ENCODE measurements around the gene MPRIP.
A peak's percentile ranks its signal among the peaks of the same experiment; 100 is the strongest.

MPRIP gene

DNA sequence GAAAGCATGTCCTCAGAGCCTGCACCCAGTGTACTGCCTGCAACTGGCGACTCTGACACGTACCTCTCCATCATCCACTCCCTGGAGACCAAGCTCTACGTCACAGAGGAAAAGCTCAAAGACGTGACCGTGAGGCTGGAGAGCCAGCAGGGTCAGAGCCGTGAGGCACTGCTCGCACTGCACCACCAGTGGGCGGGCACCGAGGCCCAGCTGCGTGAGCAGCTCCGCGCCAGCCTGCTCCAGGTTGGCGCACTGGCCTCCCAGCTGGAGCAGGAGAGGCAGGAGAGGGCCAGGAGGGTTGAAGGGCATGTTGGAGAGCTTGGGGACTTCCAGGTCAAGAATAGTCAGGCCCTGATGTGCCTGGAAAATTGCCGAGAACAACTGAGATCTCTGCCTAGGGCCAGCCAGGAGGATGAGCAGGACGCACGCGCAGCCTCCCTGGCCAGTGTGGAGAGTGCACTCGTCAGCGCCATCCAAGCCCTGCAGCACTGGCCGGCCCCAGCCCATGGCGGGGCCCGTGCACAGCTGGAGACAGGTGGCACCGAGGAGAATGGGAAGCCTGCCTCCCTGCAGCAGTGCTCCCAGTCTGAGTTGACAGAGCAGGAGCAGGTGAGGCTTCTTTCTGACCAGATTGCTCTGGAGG lies 123.5 kb downstream of the MPRIP start:
- no peak for DNase-seq (ENCODE audit: low spot score)

DNA sequence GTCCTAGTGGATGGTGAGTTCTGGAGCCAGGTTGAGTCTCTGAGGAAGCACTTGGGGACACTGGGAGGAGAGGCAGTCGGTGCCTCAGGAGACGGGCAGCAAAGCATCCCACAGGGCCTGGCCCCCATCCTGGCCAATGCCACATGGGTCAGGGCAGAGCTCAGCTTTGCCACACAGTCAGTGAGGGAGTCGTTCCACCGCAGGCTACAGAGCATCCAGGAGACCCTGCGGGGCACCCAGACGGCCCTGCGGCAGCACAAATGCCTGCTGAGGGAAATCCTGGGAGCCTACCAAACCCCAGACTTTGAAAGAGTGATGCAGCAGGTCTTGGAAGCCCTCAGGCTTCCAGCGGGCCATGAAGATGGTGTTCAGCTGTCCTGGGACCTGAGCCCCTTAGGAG lies 124.2 kb downstream of the MPRIP start:
- no peak for DNase-seq (ENCODE audit: low spot score)

DNA sequence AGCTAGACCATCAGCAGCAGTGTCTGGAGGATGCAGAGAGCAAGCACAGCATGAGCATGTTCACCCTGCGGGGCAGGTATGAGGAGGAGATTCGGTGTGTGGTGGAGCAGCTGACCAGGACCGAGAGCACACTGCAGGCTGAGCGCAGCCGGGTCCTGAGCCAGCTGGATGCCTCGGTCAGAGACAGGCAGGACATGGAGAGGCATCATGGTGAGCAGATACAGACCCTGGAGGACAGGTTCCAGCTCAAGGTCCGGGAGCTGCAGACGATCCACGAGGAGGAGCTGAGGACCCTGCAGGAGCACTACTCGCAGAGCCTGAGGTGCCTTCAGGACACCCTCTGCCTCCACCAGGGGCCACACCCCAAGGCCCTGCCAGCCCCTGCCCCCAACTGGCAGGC lies 125.1 kb downstream of the MPRIP start:
- no peak for DNase-seq (ENCODE audit: low spot score)

DNA sequence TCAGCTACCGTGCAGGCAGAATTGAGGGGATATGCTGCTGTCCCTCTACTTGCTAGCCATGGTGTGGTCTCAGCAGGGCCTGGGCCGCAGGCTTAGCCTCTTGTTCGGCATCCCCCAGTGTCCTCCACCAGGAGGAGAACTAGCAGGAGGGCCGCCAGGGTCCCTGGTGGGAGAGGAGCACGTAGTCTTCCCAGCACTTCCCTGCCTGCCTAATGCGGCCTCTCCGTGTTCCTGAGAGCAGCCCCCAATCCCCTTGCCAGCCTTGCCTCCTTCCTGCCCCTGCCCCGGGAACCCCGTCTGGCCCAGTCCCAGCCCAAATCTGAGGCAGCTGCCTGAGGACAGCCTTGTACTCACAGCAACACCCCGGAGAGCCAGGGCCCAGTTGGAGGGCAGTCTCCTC lies 125.7 kb downstream of the MPRIP start:
- DNase-seq (ENCODE audit: low spot score), result no peak

DNA sequence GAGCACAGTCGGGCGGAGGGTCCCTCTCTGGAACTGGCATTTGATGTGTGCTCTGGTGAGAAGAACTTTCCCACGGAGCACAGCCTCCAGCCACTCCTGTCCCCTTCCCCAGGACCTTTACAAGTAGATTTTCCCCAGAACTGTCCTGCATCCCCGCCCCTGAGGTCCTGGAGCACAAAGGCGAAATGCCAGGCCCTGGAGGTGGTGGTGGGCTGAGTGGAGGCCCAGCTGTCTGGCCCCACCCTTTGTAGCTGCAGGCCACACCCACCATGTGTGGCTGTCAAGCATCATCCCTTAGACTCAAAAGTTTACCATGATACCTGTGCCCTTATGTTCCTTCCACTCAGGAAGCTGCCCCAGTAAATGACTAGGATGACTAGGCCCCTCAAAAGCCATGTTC lies 126.1 kb downstream of the MPRIP start:
- no peak for DNase-seq (ENCODE audit: low spot score)

DNA sequence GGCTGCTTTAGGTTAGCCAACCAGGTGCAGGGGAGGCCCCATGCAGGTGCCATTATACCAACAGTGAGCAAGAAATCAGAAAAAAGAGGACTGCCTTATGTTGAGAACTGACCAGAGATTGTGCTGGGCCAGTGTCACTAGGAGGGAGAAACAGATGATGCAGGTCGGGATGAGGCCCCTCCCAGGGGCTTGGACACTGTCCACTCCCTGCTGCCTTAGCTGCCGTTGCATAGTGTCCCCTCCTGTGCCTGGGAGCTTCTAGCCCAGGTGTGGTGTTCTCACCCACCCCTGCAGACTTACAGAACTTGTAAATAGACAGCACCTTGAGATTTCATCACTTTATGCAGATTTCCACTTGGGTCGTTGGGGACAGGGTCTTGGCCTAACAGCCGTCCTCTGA lies 127.1 kb downstream of the MPRIP start:
- no peak for DNase-seq (ENCODE audit: low spot score)

DNA sequence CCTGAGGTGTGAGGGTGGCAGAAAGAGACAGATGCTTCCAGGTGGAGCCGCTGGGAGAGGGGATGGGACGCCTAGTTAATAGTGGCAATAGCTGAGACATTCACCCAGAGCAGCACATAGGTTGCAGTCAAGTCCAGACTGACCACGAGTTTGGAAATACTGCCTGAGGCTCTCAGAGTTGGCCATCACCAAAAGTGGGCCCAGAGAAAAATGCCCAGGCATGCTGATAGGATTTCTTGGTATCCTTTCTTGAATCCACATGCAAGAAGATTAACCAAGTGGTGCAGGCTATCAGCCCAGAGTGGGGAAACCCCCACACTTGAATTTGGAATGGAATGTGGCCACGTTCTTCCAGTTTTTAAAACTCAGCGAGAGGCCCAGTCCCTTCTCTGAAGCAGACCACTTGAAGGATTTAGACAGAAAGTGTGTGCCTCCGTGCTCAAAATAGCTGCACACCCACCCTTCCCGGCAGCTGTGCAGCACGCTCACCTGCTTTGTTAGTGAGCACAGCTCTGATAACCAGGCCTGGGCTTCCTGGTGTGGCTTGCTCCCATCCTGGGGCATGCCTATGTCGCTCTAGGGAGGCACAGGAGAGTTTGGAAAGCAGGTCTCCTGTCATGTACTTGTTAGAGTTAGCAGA lies 128.2 kb downstream of the MPRIP start:
- DNase-seq (ENCODE audit: low spot score), result no peak

DNA sequence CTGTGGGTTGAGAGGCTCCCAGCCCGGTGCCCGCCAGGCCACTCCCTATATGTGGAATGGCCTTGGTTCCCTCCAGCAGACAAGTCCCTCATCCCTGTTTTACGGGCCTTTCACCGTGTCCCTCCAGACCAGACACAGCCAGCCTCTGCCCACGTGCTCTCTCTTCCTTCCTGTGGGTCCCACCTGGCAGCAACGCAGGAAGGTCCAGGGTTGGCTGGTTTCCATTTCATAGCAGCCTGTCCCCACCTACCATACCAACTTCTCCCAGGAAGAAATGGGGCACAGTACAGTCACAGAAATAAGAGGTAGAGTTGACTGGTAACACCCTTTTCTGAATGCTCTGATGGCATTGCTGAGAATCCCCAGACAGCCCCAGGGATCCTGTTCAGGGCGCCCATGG lies 128.9 kb downstream of the MPRIP start:
- DNase-seq (ENCODE audit: low spot score), result no peak

DNA sequence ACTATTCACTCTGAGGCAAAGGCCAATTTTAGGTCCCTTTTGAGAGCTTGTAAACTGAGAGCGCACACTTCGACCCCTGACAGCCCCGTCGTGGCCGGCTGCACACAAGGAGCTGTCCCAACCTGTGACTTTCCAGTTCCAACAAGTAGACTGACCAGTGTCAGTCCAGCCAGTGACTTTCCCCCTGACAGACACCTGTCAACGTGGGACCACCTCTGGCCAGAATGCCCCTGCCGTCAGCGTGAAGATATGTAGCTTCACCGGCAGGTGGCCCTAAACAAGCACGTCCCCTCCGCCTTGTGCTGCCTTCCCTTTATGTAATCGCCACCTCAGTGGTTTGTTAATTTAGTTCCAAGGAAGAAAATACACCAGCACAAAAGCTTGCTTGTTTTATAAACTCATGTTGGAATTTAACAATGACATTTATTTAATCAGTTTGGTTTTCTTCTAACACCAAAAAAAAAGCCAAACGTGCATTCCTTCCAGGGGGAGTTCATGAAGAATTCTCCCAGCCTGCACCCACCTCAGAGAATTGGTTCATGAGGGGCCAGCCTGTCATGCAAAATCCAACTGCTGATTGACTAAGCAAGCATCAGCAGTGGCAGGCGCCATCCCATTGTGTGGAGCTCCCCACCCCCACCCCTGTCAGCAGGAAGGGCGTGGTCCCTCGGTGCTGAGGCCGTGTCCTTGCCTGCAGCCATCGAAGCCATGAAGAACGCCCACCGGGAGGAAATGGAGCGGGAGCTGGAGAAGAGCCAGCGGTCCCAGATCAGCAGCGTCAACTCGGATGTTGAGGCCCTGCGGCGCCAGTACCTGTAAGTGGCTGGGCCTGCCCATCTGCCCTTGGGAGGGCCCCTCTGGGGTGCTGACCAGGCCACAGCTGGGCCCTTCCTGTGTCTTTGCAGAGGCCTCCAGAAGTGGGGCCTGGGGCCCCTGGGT lies 130.0 kb downstream of the MPRIP start:
- DNase-seq (ENCODE audit: low spot score), result no peak

DNA sequence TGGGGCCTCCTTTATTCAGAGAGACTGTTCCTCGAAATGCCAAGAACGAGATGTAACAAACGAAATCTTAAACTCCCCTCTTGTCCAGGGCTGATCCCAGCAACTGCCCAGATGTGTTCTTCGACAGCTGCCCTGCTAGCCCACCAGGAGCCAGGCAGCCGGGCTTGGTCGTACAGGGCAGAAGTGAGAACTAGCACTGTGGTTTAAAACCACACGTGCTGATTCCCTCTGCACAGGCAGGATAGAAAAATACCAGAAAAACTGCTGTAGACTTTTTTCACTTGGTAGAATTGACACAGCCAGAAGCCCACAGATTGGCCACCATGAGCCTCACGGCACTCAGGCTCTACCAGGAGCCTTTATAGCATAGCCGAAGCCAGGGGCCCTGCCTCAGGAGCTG lies 130.7 kb downstream of the MPRIP start:
- no peak for DNase-seq (ENCODE audit: low spot score)

DNA sequence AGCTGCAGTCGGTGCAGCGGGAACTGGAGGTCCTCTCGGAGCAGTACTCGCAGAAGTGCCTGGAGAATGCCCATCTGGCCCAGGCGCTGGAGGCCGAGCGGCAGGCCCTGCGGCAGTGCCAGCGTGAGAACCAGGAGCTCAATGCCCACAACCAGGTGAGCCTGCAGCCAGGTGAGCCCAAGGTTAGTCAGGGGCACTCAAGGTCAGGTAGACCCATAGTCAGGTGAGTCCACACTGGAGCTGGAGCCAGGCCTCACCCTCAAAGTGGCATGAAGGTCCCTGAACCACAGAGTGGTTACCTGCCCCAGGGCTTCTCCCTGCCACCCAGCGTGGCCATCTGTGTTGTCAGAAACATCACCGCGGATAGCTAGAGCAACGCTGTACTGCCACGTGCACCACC lies 131.7 kb downstream of the MPRIP start:
- no peak for DNase-seq (ENCODE audit: low spot score)

DNA sequence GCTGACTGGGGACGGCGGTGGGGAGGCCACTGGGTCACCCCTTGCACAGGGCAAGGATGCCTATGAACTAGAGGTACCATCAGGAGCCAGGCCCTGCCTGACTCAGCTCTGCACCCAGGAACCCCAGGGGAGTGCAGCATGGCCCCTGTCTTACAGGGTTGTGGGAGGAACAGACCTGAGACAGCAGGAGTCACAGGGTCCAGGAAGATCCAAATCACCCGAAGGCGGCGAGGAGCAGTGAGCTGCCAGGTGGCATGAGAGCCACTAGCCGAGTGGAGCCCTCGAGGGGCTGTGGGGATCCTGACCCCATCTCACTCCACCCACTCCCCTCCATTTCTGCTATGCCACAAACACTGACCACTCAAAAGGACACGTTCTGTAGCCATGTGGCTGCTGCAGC lies 133.1 kb downstream of the MPRIP start:
- DNase-seq (ENCODE audit: low spot score), result no peak

DNA sequence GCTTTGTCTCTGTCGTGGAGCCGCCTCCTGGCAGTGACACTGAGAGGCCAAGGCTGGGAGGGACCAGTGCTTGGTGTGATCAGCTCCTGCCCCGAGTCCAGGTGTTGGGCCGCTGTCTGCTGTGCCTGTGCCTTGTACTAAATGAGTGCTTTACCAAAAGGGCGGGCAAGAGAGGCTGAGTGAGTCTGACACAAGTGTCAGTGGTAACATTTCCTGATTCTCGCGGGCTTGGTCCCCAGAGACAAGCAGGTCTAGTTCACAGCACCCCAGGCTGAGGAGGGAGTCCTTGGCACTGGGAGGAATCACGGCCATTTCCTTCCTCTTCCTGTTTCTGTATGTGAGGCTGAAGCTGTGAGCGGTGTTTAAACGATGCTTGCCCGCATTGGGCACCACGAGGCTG lies 133.7 kb downstream of the MPRIP start:
- DNase-seq (ENCODE audit: low spot score), result no peak

DNA sequence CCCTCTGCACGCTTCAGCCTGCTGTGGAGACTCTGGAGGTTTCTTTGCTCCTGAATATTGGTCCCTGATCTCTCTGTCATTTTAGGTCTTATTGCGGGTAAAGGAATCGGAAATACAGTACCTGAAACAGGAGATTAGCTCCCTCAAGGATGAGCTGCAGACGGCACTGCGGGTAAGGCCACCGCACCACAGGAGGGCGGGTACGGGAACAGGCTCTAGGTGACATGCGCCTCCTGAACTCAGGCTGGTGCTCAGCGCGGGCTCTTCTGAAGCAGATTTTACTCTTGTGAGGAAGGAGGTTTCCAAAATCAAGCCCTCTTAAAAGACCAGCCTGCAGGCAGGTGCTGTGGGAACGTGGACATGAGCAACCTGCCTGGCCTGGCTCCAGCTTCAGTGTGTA lies 134.1 kb downstream of the MPRIP start:
- DNase-seq (ENCODE audit: low spot score), result no peak

DNA sequence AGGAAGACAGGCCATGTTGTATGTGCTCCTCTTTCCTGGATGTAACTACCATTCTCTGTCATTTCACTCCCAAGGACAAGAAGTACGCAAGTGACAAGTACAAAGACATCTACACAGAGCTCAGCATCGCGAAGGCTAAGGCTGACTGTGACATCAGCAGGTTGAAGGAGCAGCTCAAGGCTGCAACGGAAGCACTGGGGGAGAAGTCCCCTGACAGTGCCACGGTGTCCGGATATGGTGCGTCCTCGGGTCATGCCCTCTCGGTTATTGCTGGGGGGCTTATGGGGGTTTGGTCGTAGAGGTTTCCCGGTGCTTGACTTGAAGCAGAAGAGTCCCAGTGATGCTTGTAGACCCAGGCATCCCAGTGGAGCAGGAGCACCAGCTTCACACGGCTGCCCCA lies 134.9 kb downstream of the MPRIP start:
- no peak for DNase-seq (ENCODE audit: low spot score)

DNA sequence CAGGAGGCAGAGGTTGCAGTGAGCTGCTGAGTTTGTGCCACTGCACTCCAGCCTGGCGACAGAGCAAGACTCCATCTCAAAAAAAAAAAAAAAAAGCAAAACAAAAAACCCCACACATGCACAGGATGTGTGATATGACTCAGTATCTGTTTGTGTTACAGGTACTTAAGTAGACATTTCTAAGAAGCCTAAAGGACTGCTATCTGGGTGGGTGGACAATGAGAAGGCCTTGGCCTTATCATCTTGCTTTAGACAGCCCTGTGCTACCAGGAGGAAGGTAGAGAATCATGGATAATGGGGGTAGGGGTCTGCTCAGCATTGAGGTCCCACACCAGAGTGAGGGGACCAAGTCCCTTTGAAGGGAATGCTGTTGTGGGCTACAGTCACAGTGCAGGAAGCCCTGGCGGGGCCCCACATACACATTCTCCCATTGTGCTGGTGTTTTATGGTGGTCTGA lies 137.1 kb downstream of the MPRIP start:
- DNase-seq (ENCODE audit: low spot score), result no peak

DNA sequence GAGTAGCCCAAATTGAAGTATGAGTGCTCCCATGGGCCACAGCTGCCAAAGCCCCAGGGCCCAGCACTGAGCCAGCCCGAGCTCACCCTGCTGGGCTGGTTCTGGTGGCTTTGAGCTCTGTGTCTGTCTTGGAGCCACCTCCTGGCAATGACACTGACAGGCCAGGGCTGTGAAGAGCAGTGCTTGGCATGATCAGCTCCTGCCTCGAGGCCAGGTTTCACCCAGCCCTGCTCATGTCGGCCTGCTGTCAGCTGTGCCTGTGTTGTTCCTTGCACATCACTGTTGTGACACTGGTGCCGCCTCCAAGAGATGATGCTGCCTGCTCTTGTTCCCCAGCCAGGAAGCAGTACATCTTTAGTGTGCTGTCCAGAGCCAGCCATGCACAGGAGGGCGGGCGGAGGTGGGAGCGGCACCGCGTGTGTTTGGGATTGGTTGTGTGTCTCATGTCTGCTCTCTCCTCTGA lies 137.9 kb downstream of the MPRIP start:
- DNase-seq (ENCODE audit: low spot score), result peak; percentile 90

DNA sequence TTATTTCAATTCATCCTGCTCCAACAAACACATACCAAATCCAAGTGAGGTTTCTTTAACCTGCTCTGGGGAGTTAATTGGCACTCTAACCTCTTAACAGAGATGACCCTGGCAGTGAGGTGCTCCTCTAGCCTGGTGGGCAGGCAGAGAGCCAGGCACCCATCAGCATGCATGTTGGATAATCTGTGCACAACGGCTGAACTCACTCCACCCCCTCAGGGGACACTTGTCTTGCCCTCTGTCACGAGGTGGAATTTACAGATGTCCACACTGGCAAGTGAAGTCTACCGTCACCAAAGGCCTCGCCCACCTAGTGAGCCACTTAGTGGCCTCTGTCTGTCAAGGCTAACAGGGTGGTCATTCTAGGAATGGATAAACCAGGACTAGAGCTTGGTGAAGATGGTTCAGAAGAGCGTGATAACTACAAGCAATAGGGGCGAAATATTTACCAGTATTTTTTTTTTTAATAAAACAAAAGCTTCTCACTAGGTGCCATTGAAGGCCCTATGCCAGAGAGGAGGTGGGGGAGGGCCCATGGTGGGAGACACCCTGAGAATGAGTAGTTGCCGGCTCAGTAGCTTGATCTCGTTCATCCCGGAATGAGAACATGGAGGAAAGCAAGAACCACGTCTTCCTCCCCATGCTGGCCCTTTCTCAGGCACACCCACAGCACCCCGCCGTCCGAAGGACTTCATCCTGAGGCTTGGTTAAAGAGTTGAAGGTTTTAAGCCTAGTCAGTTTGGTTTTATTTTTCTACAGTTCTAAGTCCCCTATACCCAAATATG lies 138.7 kb downstream of the MPRIP start:
- no peak for DNase-seq (ENCODE audit: low spot score)

DNA sequence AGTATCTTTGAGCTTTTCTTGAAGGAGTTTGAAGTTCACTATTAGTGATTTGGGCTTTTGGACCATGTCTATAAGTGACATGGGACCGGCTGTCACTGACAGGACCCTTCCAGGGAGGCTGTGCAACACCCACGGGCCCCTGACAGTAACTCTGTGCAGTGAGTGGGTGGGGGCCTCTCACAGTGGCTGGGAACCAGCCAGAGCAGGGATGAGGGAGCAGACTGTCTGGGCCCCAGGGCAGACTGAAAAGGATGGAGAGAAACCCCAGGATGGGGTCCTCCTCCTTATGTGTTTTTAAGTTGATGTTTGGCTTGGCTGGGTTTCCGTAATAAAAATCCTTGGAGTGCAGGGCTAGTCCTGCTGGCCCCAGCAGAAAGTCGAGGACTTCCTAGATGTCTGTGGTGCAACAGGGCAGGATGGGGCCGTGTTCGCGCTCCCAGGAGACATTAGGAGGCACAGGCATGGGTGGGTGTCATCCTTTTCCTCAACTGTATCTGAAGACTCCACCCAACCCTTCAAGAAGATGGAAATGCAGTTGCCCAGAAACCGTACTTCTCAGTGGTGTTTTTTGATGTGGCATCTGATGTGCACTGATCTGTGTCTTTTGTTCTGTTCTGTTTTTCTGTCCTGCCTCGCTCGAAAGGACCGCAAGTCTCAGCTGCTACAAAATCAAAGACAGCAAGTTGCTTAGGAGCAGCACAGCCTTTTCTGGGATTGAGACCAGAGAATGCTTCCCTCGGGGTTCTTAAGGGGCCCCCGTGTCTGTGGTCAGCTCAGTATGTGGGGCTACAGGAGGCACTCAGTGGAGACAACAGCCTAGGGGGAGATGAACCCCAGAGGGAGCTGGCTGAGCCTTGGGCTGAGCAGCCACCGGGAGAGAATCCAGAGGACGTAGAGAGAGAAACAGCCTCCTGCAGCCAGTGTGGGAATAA lies 139.7 kb downstream of the MPRIP start:
- DNase-seq (ENCODE audit: low spot score), result no peak

DNA sequence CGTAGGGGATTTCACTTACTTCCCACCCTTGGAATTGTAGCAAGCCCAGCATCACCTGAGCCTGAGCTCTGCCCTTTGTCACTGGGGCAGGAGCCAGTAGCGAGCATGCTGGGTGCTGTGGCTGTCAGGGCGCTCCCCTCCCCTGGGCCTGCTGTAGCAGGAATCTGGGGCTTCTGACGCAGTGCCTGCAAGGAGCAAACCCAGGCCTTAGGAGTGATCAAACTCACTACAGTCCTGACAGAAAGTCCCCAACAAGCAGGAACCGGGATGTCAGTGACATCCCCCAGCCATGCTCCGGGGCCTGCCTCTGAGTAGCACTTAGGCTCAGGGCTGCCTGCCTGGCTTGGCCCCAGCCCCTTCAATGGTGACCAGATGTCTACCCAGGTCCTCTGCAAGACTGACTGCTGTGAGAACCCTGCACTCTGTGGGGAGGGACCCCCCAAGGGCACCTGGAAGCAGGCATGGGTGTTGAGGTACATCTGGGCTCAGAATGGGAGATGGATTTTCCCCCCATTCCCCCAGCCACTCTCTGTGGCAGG lies 140.4 kb downstream of the MPRIP start:
- DNase-seq (ENCODE audit: low spot score), result no peak

DNA sequence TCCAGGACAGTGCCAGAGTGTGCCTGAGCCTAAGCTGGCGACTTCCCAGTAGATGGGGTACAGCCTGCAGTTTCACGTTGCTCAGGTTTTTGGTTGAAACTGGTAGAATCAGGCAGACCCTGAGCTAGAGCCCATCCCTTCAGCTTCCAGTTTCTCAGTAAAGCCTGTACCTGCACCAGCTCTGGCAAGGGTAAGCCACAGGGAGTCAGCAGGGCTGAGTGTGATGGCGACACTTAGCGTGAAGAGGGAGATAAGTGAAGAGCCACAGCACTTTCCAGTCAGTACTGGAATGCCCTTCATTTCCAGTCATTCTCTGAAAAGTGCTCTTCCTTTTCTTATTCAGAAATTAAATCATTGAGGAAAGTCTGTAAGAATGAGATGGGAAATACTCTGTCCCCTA lies 141.5 kb downstream of the MPRIP start:
- DNase-seq (ENCODE audit: low spot score), result no peak
